ENCODE measurements around the gene MLLT3. TPM values are rescaled to one million over a fixed set of nuclear protein-coding genes. Genes with fewer than 3 reads are reported as not detected.
A peak's percentile ranks its signal among the peaks of the same experiment; 100 is the strongest.

Gene MLLT3
- total RNA-seq, 4 donors from 2014 or later = 4.0 to 6.4 (median 4.5) TPM

- DNase-seq = peak; percentile 30 to 50
- intact Hi-C loops (cut with DNase I; ENCODE audit: low total_unique reads) = loop anchor here (1.0 to 10.0 kb wide), 5 partner anchors 121 to 738 kb away; partner anchors contain the start of gene FOCAD
- H3K4me1 ChIP-seq = peaks cover 27 to 49% of the 10 kb centered on the region in 2 donors
- ATAC-seq = peak; percentile 78 to 81
- no peaks in the 10 kb centered on the region for H3K9me3 ChIP-seq
- H3K27me3 ChIP-seq = no peaks in the 10 kb centered on the region
- in situ Hi-C loops (cut with MboI; ENCODE audit: low sequenced_read_pairs in 4 of 4) = loop anchor here (5.0 to 25.0 kb wide), 8 partner anchors 256 to 756 kb away; partner anchors contain the start of genes MLLT3 (in 3 of the 4) and FOCAD (in 1 of the 4)
- peak overlapping the region; percentile 1 to 52 (median 27) for H3K4me3 ChIP-seq
- TF ChIP-seq CTCF (IDR thresholded peaks at IDR 0.05 in 4 of 5, conservative IDR thresholded peaks at IDR 0.05 in 1 of 5) (peak; percentile 17 to 72 (median 40)), POLR2A (IDR thresholded peaks at IDR 0.05) (no peak)
- H3K36me3 ChIP-seq = no peaks in the 10 kb centered on the region
- H3K27ac ChIP-seq = peak overlapping the region; percentile 32 to 60 (median 38)
Measured at GRCh38 chr9:20356403-20357036, 265.8 kb downstream of the MLLT3 start.

GRCh38 chr9:20355022-20355421 lies 267.3 kb downstream of the MLLT3 start:
- Histone ChIP-seq H3K4me1 (peaks cover 27 to 49% of the 10 kb centered on the region in 2 donors), H3K27me3 (no peaks in the 10 kb centered on the region), H3K27ac (no peak overlapping the region), H3K4me3 (no peak overlapping the region), H3K36me3 (no peaks in the 10 kb centered on the region), H3K9me3 (no peaks in the 10 kb centered on the region)
- ATAC-seq (no peak), DNase-seq (no peak)
- intact Hi-C loops (cut with DNase I; ENCODE audit: low total_unique reads) (loop anchor here (2.0 to 10.0 kb wide), 3 partner anchors 122 to 740 kb away; no protein-coding TSS in a partner anchor), in situ Hi-C loops (cut with MboI; ENCODE audit: low sequenced_read_pairs in 4 of 4) (loop anchor here (5.0 to 25.0 kb wide), 8 partner anchors 257 to 757 kb away; partner anchors contain the start of genes MLLT3 (in 3 of the 4) and FOCAD (in 1 of the 4))
- TF ChIP-seq CTCF (IDR thresholded peaks at IDR 0.05 in 4 of 5, conservative IDR thresholded peaks at IDR 0.05 in 1 of 5) = no peak
- TF ChIP-seq POLR2A (IDR thresholded peaks at IDR 0.05) = no peak

GRCh38 chr9:20353931-20354652 lies 268.2 kb downstream of the MLLT3 start:
- in situ Hi-C loops (cut with MboI; ENCODE audit: low sequenced_read_pairs in 4 of 4) = loop anchor here (10.0 to 25.0 kb wide), 7 partner anchors 258 to 758 kb away; partner anchors contain the start of genes MLLT3 (in 3 of the 4) and FOCAD (in 1 of the 4)
- no peak for DNase-seq

GRCh38 chr9:20353524-20353923 lies 268.8 kb downstream of the MLLT3 start:
- Histone ChIP-seq H3K27ac (no peak overlapping the region), H3K36me3 (no peaks in the 10 kb centered on the region), H3K4me1 (peaks cover 27 to 49% of the 10 kb centered on the region in 2 donors), H3K27me3 (no peaks in the 10 kb centered on the region), H3K9me3 (no peaks in the 10 kb centered on the region), H3K4me3 (no peak overlapping the region)
- ATAC-seq = peak in 1 of 2 donors; percentile 26
- intact Hi-C loops (cut with DNase I; ENCODE audit: low total_unique reads) (loop anchor here (10.0 kb wide), 1 partner anchor 741 kb away; no protein-coding TSS in a partner anchor), in situ Hi-C loops (cut with MboI; ENCODE audit: low sequenced_read_pairs in 4 of 4) (loop anchor here (10.0 to 25.0 kb wide), 7 partner anchors 259 to 759 kb away; partner anchors contain the start of genes MLLT3 (in 3 of the 4) and FOCAD (in 1 of the 4))
- no peak for TF ChIP-seq CTCF (IDR thresholded peaks at IDR 0.05 in 4 of 5, conservative IDR thresholded peaks at IDR 0.05 in 1 of 5)
- TF ChIP-seq POLR2A (IDR thresholded peaks at IDR 0.05) = no peak
- no peak for DNase-seq

More at GRCh38 chr9:20353931-20354652, 268.2 kb downstream of the MLLT3 start:
- no peak for ATAC-seq
- H3K36me3 ChIP-seq = no peaks in the 10 kb centered on the region
- H3K4me3 ChIP-seq = no peak overlapping the region
- H3K27ac ChIP-seq = no peak overlapping the region
- peaks cover 27 to 49% of the 10 kb centered on the region in 2 donors for H3K4me1 ChIP-seq
- intact Hi-C loops (cut with DNase I; ENCODE audit: low total_unique reads) = loop anchor here (2.0 to 10.0 kb wide), 2 partner anchors 427 to 741 kb away; no protein-coding TSS in a partner anchor
- no peak for TF ChIP-seq POLR2A (IDR thresholded peaks at IDR 0.05)
- TF ChIP-seq CTCF (IDR thresholded peaks at IDR 0.05 in 4 of 5, conservative IDR thresholded peaks at IDR 0.05 in 1 of 5) = no peak
- no peaks in the 10 kb centered on the region for H3K27me3 ChIP-seq
- no peaks in the 10 kb centered on the region for H3K9me3 ChIP-seq
